GM19455 (cell line): ENCODE measurements around the gene KRTAP5-8.
"Not testable (repeated sequence)": the region's sequence is repeated elsewhere in the genome, so short reads cannot be mapped to it uniquely, and the experiment has no call there.

Experiments
- ATAC-seq: cut with Tn5 transposase; IDR thresholded peaks from one replicate; pipeline ENCODE4 v1.9.1; 2021; ENCODE audit not compliant: unreplicated experiment

The KRTAP5-8 gene

DNA sequence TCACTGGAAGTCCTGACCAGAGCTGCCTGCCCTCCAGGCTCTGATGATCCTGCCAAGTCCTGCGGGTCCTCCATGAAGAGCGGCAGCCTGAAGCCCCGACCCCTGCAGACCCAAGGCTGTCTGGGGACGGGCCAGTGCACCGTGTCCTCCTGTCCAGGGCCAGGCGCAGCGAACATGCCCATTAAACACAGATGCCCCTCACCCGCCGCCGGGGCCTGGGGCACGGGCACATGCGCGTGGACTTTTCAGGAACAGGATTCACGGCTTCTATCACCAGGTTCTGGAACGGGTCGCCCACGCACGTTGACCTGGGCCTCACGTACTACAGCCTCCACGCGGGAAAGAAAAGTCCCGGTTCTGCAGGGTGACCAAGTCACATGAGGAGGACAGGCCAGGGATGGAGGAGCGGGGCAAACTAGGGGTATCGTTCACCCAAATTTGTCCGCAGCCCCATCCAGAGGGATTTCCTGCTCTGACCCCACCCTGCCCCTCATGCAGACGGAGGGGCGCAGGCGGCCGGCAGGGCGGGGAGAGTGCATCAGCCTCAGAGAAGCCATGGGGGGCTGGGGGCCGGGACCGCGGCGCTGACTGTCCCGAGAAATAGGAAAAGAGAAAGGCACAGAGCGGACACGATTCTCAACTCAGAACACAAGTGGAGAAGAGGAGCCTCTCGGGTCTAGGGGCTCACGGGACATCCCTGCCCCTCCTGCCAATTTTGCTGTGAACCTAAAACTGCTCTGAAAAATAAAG lies 33.5 kb downstream of the KRTAP5-8 start:
- not testable (repeated sequence) for ATAC-seq

DNA sequence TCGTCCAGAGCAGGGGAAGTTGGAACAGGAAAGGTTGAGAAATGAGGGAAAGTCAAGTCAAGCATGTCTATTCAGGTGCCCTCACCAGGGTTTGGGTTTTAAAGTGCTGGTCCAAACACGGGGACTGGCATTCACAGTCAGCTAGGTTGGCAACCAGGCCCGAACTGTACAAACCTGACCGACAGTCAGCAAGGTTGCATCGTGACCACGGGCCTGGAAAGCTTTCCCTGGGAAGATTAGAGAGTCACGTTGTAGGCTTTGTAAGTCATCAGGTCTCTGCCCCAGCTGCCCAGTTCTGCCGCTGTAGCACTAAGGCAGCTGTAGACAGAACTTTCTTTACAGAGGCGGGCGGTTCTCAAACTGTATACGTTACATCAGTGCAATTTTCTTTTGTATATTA lies 35.0 kb downstream of the KRTAP5-8 start:
- ATAC-seq = no peak

DNA sequence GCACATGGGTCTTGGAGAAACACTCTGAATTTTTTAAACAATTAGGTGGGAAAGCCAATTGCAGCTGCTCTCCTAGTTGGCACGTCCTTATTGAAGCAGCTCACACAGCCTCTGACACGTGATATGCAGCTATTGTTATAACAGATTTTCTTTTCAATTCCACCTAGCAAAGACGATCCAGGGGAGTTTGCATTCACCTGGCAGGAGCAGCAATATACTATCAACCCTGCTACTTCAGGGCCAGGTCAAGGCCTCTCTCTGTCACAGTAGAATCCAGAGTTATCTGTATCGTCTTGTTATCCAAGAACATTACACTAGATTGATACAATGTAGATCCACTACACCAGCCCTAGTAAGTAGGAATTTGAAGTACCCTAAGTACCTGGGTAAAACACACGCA lies 36.6 kb downstream of the KRTAP5-8 start:
- no peak for ATAC-seq

- no peak for ATAC-seq
Observed at GRCh38 chr11:71575723-71576424, 38.0 kb downstream of the KRTAP5-8 start.

GRCh38 chr11:71576688-71577465 lies 39.1 kb downstream of the KRTAP5-8 start:
- ATAC-seq = not testable (repeated sequence)

DNA sequence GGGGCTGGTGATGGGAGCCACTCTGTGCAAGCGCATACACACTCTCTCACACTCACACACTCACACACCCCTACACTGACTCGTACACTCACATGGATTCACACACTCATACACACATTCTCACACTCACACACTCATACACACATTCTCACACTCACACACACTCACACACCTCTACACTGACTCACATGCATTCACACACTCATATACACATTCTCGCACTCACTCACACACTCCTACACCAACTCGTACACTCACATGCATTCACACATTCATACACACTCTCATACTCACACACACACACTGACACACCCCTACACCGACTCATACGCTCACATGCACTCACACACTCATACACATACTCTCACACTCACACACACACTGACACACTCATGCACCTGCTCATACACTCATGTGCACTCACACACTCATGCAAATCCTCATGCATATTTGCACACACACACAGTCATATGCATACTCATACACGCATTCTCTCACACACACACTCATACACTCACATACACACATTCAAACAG lies 39.7 kb downstream of the KRTAP5-8 start:
- ATAC-seq = no peak

GRCh38 chr11:71579513-71579912 lies 41.7 kb downstream of the KRTAP5-8 start:
- ATAC-seq = not testable (repeated sequence)

- ATAC-seq = no peak
Observed at GRCh38 chr11:71580057-71581003, 42.5 kb downstream of the KRTAP5-8 start.

DNA sequence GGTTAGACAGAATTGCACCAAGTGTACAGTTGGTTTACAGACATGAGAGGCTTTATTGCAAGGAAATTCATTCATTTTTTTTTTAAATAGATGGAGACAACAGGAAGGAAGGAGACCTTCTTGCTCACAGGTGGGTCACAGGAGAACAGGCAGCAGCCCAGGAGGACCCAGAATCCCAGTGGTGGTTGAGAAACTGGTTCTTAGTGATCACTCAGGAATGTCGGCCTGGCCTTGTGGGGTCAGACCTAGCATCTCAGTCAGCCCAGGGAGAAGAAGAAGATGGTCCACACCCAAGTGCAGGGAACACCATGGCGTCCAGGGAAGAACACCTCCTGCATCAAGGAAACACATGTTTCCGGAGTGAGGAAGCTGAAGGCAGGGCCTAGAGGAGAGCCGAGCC lies 44.0 kb downstream of the KRTAP5-8 start:
- ATAC-seq = no peak

GRCh38 chr11:71582309-71582895 lies 44.6 kb downstream of the KRTAP5-8 start, which contains the start of gene KRTAP5-11:
TSS of gene KRTAP5-11 (minus strand) at chr11:71582875. CDS start at chr11:71582837, 38 bp downstream.
- ATAC-seq = no peak

DNA sequence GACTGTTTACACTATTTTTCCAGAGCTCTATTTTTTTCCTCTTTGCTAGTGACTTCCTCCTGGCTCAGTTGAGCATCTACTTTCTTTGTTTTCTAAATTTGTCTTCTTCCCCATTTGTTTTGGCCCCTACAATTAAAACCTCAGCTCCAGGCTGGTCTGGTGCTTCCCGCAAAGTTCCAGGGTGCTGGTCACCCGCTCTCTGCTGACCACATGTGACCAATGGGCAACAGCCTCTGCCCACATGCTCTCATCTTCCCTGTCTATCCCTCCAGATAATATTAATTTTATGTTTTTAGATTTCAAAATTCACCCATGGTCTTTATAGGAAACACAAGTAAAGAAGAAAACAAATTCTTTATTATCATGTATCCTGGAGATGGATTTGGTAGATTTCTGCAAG lies 45.1 kb downstream of the KRTAP5-8 start:
- ATAC-seq = not testable (repeated sequence)

GRCh38 chr11:71585673-71586072 lies 47.8 kb downstream of the KRTAP5-8 start:
- not testable (repeated sequence) for ATAC-seq

DNA sequence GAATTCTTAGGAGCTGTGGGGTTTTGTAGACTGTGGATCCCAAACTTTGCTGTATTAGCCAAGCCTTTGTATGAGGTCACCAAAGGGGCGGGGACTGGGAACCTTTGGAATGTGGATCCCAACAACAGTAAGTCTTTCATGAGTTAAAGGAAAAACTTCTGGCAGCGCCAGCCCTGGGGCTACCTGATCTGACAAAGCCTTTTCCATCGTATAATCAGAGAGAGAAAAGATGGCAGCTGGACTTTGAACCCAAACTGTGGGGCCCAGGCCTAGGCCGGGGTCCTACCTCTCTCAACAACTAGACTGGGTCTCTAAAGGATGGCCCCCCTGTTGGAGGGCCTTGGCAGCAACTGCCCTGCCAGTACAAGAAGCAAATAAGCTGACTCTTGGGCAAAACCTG lies 50.5 kb downstream of the KRTAP5-8 start:
- not testable (repeated sequence) for ATAC-seq
